ENCODE measurements around the gene PBRM1.

Gene PBRM1

DNA sequence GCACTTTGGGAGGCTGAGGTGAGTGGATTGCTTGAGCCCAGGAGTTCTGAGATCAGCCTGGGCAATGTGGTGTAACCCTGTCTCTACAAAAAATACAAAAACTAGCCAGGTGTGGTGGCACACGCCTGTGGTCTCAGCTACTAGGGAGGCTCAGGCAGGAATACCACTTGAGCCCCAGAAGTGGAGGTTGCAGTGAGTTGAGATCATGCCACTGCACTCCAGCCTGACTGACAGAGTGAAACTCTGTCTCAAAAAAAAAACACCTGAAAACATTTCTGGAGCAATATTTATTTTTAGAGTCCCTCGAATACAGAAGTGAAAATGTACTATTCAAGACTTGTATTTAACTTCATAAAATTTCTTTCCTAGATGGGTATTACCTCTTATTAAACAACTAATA is 24.8 kb upstream of the PBRM1 start:
- peaks cover 17% of the 10 kb centered on the region for H3K4me1 Mint-ChIP-seq
- H3K4me3 Mint-ChIP-seq, result no peak overlapping the region
- no peaks in the 10 kb centered on the region for H3K27me3 Mint-ChIP-seq
- H3K36me3 Mint-ChIP-seq, result peaks cover 1% of the 10 kb centered on the region
- H3K27ac Mint-ChIP-seq, result no peak overlapping the region
- H3K9me3 Mint-ChIP-seq, result no peaks in the 10 kb centered on the region

DNA sequence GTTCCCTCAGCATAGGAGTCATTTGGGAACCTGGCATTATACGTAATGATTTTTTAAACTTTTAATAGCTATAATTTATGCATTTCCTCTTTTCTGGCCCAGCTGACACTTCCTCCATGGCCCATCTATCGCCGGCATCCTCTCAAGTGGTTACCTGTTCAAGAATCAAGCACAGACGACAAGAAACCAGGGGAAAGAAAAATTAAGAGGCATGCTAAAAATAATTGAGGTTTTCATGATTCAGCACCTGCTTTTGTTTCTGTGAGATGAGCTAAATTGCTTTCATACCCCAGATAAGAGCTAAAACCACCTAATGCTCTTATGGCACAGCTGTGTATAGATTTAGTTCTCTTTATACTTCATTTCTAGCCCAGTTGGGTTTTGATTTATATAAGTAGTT is 21.9 kb upstream of the PBRM1 start:
- no peaks in the 10 kb centered on the region for H3K27me3 Mint-ChIP-seq
- peak overlapping the region; percentile 57 for H3K27ac Mint-ChIP-seq
- H3K9me3 Mint-ChIP-seq, result no peaks in the 10 kb centered on the region
- peaks cover 34% of the 10 kb centered on the region for H3K4me1 Mint-ChIP-seq
- H3K4me3 Mint-ChIP-seq, result peak overlapping the region; percentile 84
- H3K36me3 Mint-ChIP-seq, result peaks cover 1% of the 10 kb centered on the region

DNA sequence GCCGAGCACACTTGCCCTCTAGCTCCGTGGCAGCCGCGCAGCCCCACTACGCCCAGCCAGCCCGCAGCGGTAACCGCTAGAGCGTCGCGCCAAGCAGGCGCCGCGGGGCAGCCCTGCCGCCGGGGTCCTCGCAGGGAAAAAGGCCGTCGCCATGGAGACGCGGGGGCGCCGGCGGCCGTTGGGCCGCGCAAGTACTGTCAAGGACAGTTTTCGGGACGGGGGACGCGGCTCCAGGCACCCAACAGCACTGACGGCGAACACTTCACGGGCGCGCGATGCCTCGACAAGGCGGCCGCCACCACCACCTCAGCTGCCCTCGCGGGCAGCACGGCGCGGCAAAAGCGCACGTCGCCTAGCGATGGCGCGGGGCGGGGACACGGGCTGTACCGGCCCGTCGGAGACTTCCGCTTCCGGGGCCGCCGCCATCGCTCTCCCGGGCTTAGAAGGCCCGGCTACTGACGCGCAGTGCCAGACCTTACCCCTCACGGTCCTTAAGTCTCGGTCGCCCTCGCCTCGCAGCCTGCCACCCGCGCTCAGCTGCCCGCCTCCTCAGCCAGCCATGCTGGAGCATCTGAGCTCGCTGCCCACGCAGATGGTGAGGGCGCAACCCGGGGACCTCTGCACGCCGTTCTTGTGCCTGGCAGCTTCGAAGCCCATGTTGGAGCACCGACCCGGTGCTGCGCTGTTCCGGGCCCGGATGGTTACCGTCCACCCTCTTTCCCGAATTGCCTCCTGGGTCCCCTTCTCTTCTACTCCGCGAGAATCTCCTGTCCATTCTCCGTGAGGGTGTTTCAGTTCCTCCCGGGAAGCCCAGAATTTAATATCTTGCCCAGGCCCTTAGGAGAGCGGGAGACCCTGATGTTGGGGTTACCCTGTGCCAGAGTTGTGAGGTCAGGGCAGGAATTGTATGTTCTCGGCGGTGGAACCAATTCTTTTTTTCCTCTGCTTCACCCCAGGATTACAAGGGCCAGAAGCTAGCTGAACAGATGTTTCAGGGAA is 20.3 kb upstream of the PBRM1 start, which contains the start of the genes GLT8D1 and SPCS1:
GLT8D1 (minus strand) TSS at position 104 of the 999 bp plus-strand sequence. CDS start 5,331 bp downstream, outside the sequence.
SPCS1 (plus strand) TSS at position 419 of the 999 bp plus-strand sequence; CDS start at position 560, 141 bp downstream.
- Mint-ChIP-seq H3K36me3 (peaks cover 1% of the 10 kb centered on the region), H3K4me1 (peaks cover 41% of the 10 kb centered on the region), H3K9me3 (no peaks in the 10 kb centered on the region), H3K27ac (peak within 1 kb of the TSS; percentile 96), H3K4me3 (peak within 1 kb of the TSS; percentile 94), H3K27me3 (no peaks in the 10 kb centered on the region)

DNA sequence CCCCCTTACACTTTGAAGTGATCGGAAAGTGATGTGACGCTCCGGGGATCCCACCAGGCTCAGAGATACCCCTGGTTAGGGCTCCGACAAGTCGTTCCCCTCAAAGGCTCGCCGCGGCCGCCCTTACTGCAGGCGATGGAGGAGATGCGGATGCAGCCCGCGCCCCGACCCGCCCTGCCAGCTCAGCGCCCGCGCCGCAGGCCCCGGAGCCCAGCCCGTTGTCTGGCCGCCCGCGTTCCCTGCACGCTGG is 19.6 kb upstream of the PBRM1 start:
- H3K4me3 Mint-ChIP-seq, result peak overlapping the region; percentile 94
- peaks cover 41% of the 10 kb centered on the region for H3K4me1 Mint-ChIP-seq
- H3K27me3 Mint-ChIP-seq, result no peaks in the 10 kb centered on the region
- no peaks in the 10 kb centered on the region for H3K9me3 Mint-ChIP-seq
- peaks cover 1% of the 10 kb centered on the region for H3K36me3 Mint-ChIP-seq
- peak overlapping the region; percentile 93 for H3K27ac Mint-ChIP-seq

DNA sequence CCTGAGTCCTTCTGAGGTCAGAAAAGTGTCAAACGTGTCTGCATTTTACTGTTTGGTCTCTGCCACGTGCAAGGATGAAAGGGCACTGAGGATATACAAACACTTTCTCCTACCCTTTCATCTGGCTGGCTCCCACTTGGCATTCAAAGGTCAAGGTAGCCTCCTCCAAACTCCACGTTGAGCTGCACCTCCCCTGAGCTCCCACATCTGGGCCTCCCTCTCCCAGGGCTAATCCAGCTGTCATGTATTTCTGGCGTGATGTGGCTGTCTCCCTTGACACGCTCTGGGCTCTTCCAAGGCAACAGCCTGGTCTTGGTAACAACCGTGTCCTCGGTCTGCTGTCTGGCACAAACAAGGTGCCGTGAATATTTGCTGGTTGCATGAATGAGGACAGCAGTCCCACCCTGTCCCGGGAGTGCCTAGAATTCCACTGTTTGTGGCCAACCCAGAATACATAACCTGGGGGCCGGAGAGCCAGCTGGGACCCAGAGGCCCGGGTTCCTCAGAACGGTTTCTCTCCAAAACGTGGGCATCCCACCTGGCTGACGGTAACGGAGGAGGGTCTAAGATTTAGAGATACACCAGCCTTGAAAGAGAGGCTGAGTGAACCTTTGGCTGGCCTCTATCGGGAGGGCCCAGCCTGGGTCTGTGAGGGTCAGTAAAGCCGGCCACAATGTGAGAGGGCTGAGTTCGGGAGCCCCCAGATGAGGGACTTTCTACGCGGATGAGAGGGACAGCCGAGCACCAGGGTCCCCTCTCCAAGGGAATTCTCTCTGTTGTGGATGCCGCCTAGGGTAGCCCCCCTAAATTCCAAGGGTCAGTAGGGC is 19.1 kb upstream of the PBRM1 start:
- H3K9me3 Mint-ChIP-seq, result no peaks in the 10 kb centered on the region
- peak overlapping the region; percentile 93 for H3K27ac Mint-ChIP-seq
- H3K4me1 Mint-ChIP-seq, result peaks cover 44% of the 10 kb centered on the region
- H3K4me3 Mint-ChIP-seq, result peak overlapping the region; percentile 94
- peaks cover 1% of the 10 kb centered on the region for H3K36me3 Mint-ChIP-seq
- H3K27me3 Mint-ChIP-seq, result no peaks in the 10 kb centered on the region

- H3K9me3 Mint-ChIP-seq, result no peaks in the 10 kb centered on the region
- H3K27ac Mint-ChIP-seq, result no peak overlapping the region
- H3K27me3 Mint-ChIP-seq, result no peaks in the 10 kb centered on the region
- peak overlapping the region; percentile 94 for H3K4me3 Mint-ChIP-seq
- H3K4me1 Mint-ChIP-seq, result peaks cover 42% of the 10 kb centered on the region
- H3K36me3 Mint-ChIP-seq, result no peaks in the 10 kb centered on the region
These were observed 17.6 kb upstream of the PBRM1 start for GRCh38 chr3:52703341-52703740.

DNA sequence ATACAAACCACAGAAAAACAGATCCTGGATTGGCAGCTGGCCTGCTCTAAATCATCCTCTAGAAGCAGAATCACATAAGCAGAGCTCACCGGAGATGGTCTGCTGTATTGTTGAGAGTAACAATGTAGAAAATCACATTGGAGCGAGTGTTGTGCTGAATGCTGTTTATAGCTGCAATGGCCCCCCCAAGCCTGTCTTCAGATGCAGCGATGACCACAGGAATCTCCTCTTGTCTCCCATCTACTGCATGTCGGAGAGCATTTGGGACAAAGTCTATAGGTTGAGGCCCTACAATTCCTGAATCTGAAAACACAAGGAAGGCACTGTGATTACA is 11.9 kb upstream of the PBRM1 start:
- Mint-ChIP-seq H3K27ac (peak overlapping the region; percentile 76), H3K27me3 (no peaks in the 10 kb centered on the region), H3K4me1 (peaks cover 31% of the 10 kb centered on the region), H3K9me3 (no peaks in the 10 kb centered on the region), H3K36me3 (peaks cover 14% of the 10 kb centered on the region), H3K4me3 (no peak overlapping the region)

GRCh38 chr3:52696830-52697631 is 11.3 kb upstream of the PBRM1 start:
- peaks cover 14% of the 10 kb centered on the region for H3K36me3 Mint-ChIP-seq

GRCh38 chr3:52695798-52696671 is 10.3 kb upstream of the PBRM1 start:
- Mint-ChIP-seq H3K27me3 (no peaks in the 10 kb centered on the region), H3K27ac (no peak overlapping the region), H3K36me3 (peaks cover 14% of the 10 kb centered on the region), H3K4me3 (peak overlapping the region; percentile 7), H3K4me1 (peaks cover 28% of the 10 kb centered on the region), H3K9me3 (no peaks in the 10 kb centered on the region)

More at GRCh38 chr3:52696830-52697631, 11.3 kb upstream of the PBRM1 start:
- Mint-ChIP-seq H3K4me3 (no peak overlapping the region), H3K27me3 (no peaks in the 10 kb centered on the region), H3K4me1 (peaks cover 30% of the 10 kb centered on the region), H3K27ac (peak overlapping the region; percentile 76), H3K9me3 (no peaks in the 10 kb centered on the region)

DNA sequence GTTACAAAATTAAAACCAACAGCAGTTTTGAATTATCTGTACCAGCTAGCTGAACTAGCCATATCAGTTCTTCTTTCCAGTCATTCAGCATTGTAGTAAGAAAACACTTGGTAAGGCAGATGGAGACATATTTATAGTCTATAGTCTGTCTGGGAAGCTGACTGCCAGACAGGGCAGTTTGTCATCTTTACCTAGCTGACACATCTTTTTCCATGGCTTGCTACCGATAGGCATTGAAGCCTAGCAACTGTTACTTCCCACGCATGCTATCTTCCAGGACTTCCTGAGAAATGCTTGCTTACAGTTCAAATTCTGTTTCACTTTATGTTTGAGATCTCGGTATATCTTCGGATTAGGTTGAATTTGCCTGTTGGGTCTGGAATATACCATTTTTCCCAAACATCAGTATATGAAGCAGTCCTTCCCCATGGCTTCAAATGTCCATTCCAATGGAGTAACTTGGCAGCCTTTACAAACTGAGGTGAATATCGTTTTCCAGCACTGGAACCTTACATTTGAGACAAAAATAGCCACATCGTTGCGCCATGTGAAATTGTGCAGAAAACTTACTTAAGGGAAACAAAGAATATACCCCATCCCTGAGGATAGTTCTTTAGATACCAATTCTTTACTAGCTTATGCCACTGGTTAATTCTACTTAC is 8.9 kb upstream of the PBRM1 start:
- Mint-ChIP-seq H3K36me3 (peaks cover 19% of the 10 kb centered on the region), H3K27me3 (no peaks in the 10 kb centered on the region), H3K4me1 (peaks cover 34% of the 10 kb centered on the region), H3K4me3 (no peak overlapping the region), H3K9me3 (no peaks in the 10 kb centered on the region), H3K27ac (peak overlapping the region; percentile 72)

DNA sequence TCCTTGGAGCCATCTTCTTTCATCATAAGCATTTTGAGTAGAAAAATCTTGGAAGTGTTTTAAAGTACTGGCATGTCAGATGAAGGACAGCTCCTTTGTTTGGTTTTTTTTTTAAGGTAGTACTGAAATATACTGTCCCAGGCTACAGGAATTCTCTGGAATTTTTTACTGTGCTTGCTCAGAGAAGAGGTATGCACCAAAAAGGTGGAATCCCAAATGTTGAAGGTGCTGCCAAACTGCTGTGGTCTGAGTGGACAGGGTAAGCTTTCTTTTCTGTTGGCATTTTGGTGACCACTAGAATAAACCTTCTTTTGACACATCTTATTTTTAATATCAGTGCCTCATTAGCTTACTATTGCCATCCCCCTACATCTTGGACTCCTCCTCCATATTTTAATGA is 7.4 kb upstream of the PBRM1 start:
- Mint-ChIP-seq H3K27me3 (no peaks in the 10 kb centered on the region), H3K27ac (peak overlapping the region; percentile 84), H3K9me3 (no peaks in the 10 kb centered on the region), H3K4me1 (peaks cover 49% of the 10 kb centered on the region), H3K36me3 (peaks cover 33% of the 10 kb centered on the region), H3K4me3 (peak overlapping the region; percentile 49)

DNA sequence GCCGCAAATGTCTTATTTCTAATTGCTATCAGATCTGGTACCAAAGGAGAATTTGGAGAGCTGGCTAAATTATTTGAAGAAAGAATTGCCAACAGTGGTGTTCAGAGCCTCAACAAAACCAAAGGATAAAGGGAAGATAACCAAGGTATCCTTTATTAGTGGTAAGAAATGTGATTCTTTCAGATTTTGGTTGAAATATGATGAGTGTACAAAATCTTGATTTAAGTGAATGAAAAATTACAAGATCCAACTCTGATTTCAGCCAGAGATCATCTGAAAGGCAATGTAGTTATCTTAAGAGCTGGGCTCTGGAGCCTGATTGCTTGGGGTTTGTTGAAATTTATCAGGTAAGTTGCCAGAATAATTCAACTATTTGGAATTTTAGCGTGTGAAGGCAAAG is 4.8 kb upstream of the PBRM1 start:
- Mint-ChIP-seq H3K4me3 (peak overlapping the region; percentile 35), H3K27me3 (no peaks in the 10 kb centered on the region), H3K9me3 (no peaks in the 10 kb centered on the region), H3K36me3 (peaks cover 40% of the 10 kb centered on the region), H3K27ac (peak overlapping the region; percentile 42), H3K4me1 (peaks cover 60% of the 10 kb centered on the region)

DNA sequence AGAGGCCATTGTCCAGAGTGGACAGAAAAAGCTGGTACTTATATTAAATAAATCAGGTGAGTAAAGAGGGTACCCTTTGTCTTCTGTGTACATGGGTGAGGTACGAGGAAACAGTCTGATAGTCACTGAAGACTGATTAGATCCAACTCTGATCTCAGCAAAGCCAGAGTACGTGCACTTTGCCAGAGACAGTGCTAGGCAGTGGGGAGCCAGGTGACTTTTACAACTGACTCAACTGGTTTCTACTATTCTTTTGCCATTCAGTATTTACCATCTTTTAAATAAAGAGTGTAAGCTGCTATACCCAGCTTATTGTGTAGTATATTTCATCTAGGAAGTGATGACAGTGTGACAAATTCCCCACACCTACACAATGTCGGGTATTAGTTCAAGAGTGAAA is 3.4 kb upstream of the PBRM1 start:
- peak overlapping the region; percentile 97 for H3K27ac Mint-ChIP-seq
- peak overlapping the region; percentile 93 for H3K4me3 Mint-ChIP-seq
- peaks cover 36% of the 10 kb centered on the region for H3K36me3 Mint-ChIP-seq
- H3K9me3 Mint-ChIP-seq, result no peaks in the 10 kb centered on the region
- H3K4me1 Mint-ChIP-seq, result peaks cover 72% of the 10 kb centered on the region
- H3K27me3 Mint-ChIP-seq, result no peaks in the 10 kb centered on the region

GRCh38 chr3:52688266-52688665 is 2.6 kb upstream of the PBRM1 start:
- Mint-ChIP-seq H3K27me3 (no peaks in the 10 kb centered on the region), H3K9me3 (no peaks in the 10 kb centered on the region), H3K4me1 (peaks cover 67% of the 10 kb centered on the region), H3K36me3 (peaks cover 32% of the 10 kb centered on the region), H3K27ac (peak overlapping the region; percentile 97), H3K4me3 (peak overlapping the region; percentile 93)

Measured in activated naive CD4-positive, alpha-beta T cell treated with anti-CD3 and anti-CD28 coated beads, Interleukin-2, amount 50 U/mL, for 24 hours (primary cell).